Neural cell (in vitro differentiated cells): Measurements from ENCODE around the gene S100A16.

Experiments used
- CTCF ChIP-seq: fragments of 450-650 bp; IDR thresholded peaks from 2 replicates; pipeline ENCODE4 v1.5.1; 2014; ENCODE audit warnings: antibody characterized with exemption, mild to moderate bottlenecking, moderate library complexity; ENCODE audit not compliant: poor library complexity, severe bottlenecking
- TF ChIP-seq, protein P1 (sequence below): IDR thresholded peaks from 2 replicates; pipeline ENCODE4 v1.6.1; 2012; ENCODE audit warnings: borderline replicate concordance

DNA sequence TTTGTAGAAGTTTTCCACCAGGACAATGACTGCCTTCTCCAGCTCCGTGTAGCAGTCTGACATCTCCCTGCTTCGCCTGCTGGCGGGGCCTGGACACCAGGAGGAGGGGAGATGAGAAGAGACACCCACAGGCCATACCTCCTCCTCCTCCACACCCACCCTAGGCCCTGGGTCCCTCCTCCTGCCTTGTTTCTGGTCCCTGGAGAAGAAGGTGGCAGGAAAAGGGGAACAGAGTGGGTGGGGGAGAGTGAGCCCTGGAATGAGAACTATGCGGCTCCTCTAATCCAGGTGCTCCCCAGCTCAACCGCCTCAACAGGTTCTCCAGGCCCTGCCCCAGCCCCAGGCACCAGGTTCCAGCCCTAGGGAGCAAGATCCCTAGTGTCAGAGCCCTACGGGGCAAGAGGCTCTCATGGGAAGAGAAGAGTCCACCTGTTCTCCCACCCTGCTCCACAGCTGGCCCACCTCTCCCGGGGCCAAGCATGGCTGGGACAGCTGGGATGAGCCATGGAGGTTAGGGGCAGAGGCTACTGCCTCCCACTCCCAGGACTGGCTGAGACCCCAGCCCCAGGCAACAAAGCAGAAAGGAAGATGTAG is 4.8 kb downstream of the S100A16 start:
- TF ChIP-seq CTCF = no peak
- TF ChIP-seq, protein P1, sequence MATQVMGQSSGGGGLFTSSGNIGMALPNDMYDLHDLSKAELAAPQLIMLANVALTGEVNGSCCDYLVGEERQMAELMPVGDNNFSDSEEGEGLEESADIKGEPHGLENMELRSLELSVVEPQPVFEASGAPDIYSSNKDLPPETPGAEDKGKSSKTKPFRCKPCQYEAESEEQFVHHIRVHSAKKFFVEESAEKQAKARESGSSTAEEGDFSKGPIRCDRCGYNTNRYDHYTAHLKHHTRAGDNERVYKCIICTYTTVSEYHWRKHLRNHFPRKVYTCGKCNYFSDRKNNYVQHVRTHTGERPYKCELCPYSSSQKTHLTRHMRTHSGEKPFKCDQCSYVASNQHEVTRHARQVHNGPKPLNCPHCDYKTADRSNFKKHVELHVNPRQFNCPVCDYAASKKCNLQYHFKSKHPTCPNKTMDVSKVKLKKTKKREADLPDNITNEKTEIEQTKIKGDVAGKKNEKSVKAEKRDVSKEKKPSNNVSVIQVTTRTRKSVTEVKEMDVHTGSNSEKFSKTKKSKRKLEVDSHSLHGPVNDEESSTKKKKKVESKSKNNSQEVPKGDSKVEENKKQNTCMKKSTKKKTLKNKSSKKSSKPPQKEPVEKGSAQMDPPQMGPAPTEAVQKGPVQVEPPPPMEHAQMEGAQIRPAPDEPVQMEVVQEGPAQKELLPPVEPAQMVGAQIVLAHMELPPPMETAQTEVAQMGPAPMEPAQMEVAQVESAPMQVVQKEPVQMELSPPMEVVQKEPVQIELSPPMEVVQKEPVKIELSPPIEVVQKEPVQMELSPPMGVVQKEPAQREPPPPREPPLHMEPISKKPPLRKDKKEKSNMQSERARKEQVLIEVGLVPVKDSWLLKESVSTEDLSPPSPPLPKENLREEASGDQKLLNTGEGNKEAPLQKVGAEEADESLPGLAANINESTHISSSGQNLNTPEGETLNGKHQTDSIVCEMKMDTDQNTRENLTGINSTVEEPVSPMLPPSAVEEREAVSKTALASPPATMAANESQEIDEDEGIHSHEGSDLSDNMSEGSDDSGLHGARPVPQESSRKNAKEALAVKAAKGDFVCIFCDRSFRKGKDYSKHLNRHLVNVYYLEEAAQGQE = no peak
